Esophagus muscularis mucosa (tissue), 4 donors: ENCODE results near the gene RPL41. TPM values are rescaled to one million over a fixed set of nuclear protein-coding genes. Genes with fewer than 3 reads are reported as not detected.
A peak's percentile ranks its signal among the peaks of the same experiment; 100 is the strongest.
"Not testable (repeated sequence)": the region's sequence is repeated elsewhere in the genome, so short reads cannot be mapped to it uniquely, and the experiment has no call there.

Experiments used
- DNase-seq: peaks from one replicate; pipeline ENCODE4 v3.0.0-alpha.2; 2017; ENCODE audit errors: extremely low spot score
- H3K27ac ChIP-seq, 4 donors: fragments of 200-600 bp; sonication (generic); replicated peaks in 1 of 4; 1 replicate in 3 of 4; 2 replicates in 1 of 4; pipeline ENCODE4 v1.5.1; 2016 to 2019; ENCODE audit warnings: mild to moderate bottlenecking in 1 of 4
- H3K27me3 ChIP-seq, 4 donors: fragments of 200-600 bp; sonication (generic); one replicate each; pipeline versions ENCODE4 v1.5.1 to v1.6.0; 2016 to 2019
- H3K36me3 ChIP-seq, 4 donors: fragments of 200-600 bp; sonication (generic); one replicate each; pipeline ENCODE4 v1.5.1; 2016 to 2019
- H3K4me1 ChIP-seq, 4 donors: fragments of 200-600 bp; sonication (generic); one replicate each; pipeline ENCODE4 v1.5.1; 2016 to 2019
- H3K4me3 ChIP-seq, 4 donors: fragments of 200-600 bp; sonication (generic); 1 replicate in 2 of 4; 2 replicates in 2 of 4; pipeline ENCODE4 v1.5.1; 2016 to 2019; ENCODE audit warnings: mild to moderate bottlenecking in 4 of 4, moderate library complexity in 1 of 4
- H3K9me3 ChIP-seq, 4 donors: fragments of 200-600 bp; sonication (generic); 1 replicate in 3 of 4; 2 replicates in 1 of 4; pipeline ENCODE4 v1.5.1; 2016 to 2019
- EP300 ChIP-seq: sonication (generic); formaldehyde crosslinking; IDR thresholded peaks from one replicate; pipeline ENCODE4 v1.6.1; 2017; ENCODE audit warnings: antibody characterized with exemption
- POLR2A ChIP-seq: fragments of 450-650 bp; IDR thresholded peaks from one replicate; pipeline ENCODE4 v1.6.1; 2017; ENCODE audit warnings: antibody characterized with exemption, moderate library complexity, mild to moderate bottlenecking, low read depth
- POLR2AphosphoS5 ChIP-seq, 2 donors: sonication (generic); formaldehyde crosslinking; IDR thresholded peaks; one replicate each; pipeline ENCODE4 v1.6.1; 2017; ENCODE audit warnings: antibody characterized with exemption in 2 of 2
- WGBS: methylation state at CpG from one replicate; pipeline ENCODE4 v1.1.5; 2018; 5-methylcytosine and 5-hydroxymethylcytosine counted together
- intact Hi-C: fragments of 100-400 bp; cut with DNase I; formaldehyde crosslinking; loops from one replicate; pipeline ENCODE4 v1.15.1; 2023
- total RNA-seq, 4 donors: library from RNA; depleted of rRNA; stranded (reverse); fragments of >200 nt; gene quantifications; one replicate each; pipeline versions ENCODE4 v1.1.0 to v1.2.1, GENCODE V29; 2016
- TF ChIP-seq, protein P1 (sequence below), 3 experiments: fragments of 200-600 bp in 2 of 3; fragments of 450-650 bp in 1 of 3; sonication (generic) in 2 of 3; IDR thresholded peaks; one replicate each; pipeline ENCODE4 v1.5.1; 2017 to 2019; ENCODE audit warnings: antibody characterized with exemption in 3 of 3, mild to moderate bottlenecking in 2 of 3, moderate library complexity in 1 of 3

RPL41 gene
- total RNA-seq, 4 donors from 2014 or later: 1,962 to 4,166 (median 3,502) TPM

DNA sequence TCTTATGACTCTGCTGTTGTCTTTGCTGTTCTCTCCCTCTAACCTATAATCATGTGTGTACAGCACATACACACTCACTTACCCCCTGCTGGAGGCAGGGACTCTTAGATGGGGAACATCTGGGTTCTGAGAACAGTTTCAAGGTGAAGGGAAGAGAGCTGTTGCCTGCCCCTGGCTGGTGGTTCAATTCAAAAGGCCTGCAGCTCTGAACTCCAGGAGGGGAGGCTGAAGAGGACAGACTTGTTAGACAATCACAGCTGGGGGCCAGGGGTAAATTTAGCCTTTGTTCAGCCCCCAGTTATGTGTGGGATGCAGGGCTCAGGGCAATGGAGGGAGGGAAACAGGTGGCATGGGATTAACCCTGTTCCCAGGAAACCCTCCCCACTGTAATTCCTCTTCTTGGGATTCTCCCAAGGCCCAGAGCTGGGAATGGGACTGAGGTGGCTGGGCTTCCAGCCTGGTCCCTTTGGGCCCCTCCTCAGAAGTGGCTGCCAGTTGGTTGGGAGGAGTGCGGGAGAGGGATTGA lies 37.9 kb downstream of the RPL41 start:
- no peak overlapping the region for H3K27ac ChIP-seq
- 83% methylated on average over 1 of the region's 1 CpG for WGBS
- intact Hi-C loops: no loop called here

DNA sequence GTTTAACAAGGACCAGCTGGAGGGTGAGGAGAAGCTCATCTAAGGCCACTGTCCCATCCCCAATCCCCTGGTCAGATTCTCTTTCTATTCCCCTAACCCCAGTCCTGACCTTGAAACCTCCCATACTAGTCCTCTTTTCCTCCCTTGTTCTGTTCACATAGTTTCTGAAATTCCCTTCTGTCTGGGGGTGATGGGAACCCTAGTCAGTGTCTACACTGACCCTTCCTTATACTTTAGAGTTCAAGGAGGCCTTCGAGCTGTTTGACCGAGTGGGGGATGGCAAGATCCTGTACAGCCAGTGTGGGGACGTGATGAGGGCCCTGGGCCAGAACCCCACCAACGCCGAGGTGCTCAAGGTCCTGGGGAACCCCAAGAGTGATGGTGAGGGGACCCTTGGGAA lies 38.4 kb downstream of the RPL41 start:
- H3K27me3 ChIP-seq: no peaks in the 10 kb centered on the region
- no peak overlapping the region for H3K4me3 ChIP-seq
- TF ChIP-seq POLR2AphosphoS5 (IDR thresholded peaks at IDR 0.05) (no peak), EP300 (no peak), POLR2A (no peak)
- TF ChIP-seq, protein P1, sequence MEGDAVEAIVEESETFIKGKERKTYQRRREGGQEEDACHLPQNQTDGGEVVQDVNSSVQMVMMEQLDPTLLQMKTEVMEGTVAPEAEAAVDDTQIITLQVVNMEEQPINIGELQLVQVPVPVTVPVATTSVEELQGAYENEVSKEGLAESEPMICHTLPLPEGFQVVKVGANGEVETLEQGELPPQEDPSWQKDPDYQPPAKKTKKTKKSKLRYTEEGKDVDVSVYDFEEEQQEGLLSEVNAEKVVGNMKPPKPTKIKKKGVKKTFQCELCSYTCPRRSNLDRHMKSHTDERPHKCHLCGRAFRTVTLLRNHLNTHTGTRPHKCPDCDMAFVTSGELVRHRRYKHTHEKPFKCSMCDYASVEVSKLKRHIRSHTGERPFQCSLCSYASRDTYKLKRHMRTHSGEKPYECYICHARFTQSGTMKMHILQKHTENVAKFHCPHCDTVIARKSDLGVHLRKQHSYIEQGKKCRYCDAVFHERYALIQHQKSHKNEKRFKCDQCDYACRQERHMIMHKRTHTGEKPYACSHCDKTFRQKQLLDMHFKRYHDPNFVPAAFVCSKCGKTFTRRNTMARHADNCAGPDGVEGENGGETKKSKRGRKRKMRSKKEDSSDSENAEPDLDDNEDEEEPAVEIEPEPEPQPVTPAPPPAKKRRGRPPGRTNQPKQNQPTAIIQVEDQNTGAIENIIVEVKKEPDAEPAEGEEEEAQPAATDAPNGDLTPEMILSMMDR (IDR thresholded peaks at IDR 0.05): no peak
- no peak for DNase-seq
- 86% methylated on average over 5 of the region's 5 CpGs for WGBS
- no peaks in the 10 kb centered on the region for H3K9me3 ChIP-seq
- H3K27ac ChIP-seq: no peak overlapping the region
- peaks cover 27 to 52% (median 47%) of the 10 kb centered on the region in 4 donors for H3K4me1 ChIP-seq
- H3K36me3 ChIP-seq: peaks cover 5 to 7% (median 5%) of the 10 kb centered on the region in 4 donors
- intact Hi-C loops: no loop called here

More for the DNA sequence above, 37.9 kb downstream of the RPL41 start:
- Histone ChIP-seq H3K27me3 (no peaks in the 10 kb centered on the region), H3K4me3 (no peak overlapping the region), H3K9me3 (no peaks in the 10 kb centered on the region), H3K36me3 (peaks cover 0 to 5% (median under 1%) of the 10 kb centered on the region in 4 donors), H3K4me1 (peaks cover 25 to 47% (median 42%) of the 10 kb centered on the region in 4 donors)
- TF ChIP-seq POLR2A (no peak), EP300 (no peak), POLR2AphosphoS5 (IDR thresholded peaks at IDR 0.05) (no peak)
- TF ChIP-seq, protein P1 (IDR thresholded peaks at IDR 0.05): no peak
- no peak for DNase-seq

DNA sequence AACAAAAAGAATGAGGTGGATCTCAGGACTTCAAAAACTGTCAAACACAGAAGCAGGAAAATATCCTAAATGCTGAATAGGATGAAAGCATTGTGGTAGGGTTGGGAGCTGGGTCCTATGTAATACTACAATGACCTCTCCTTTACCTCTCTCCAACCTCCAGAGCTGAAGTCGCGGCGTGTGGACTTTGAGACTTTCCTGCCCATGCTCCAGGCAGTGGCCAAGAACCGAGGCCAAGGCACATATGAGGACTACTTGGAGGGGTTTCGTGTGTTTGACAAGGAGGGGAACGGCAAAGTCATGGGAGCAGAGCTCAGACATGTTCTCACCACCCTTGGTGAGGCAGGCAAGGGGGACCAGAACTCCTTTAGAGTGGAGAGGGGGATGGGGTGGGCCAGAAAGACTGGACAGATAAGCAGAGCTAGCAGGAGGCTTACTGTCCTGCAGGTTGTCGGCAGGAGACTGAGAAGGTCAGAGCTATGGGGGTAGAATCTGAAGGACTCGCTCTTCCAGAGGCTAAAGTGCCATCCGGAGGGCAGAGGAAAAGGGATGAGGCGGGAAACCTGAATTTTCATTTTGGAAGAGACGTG lies 38.9 kb downstream of the RPL41 start:
- Histone ChIP-seq H3K27me3 (no peaks in the 10 kb centered on the region), H3K36me3 (peaks cover 10 to 11% (median 10%) of the 10 kb centered on the region in 4 donors), H3K4me3 (no peak overlapping the region), H3K9me3 (no peaks in the 10 kb centered on the region), H3K27ac (no peak overlapping the region), H3K4me1 (peaks cover 33 to 57% (median 52%) of the 10 kb centered on the region in 4 donors)
- no peak for DNase-seq
- no peak for TF ChIP-seq POLR2A
- TF ChIP-seq, protein P1 (IDR thresholded peaks at IDR 0.05): no peak
- no peak for TF ChIP-seq POLR2AphosphoS5 (IDR thresholded peaks at IDR 0.05)
- TF ChIP-seq EP300: no peak
- intact Hi-C loops: no loop called here
- 95% methylated on average over 11 of the region's 11 CpGs for WGBS

GRCh38 chr12:56156464-56157200 lies 40.2 kb downstream of the RPL41 start:
- Histone ChIP-seq H3K36me3 (peaks cover 23 to 24% (median 23%) of the 10 kb centered on the region in 4 donors), H3K4me1 (peaks cover 40 to 59% (median 56%) of the 10 kb centered on the region in 4 donors), H3K4me3 (peak overlapping the region; percentile 66 to 98 (median 86)), H3K27ac (peak overlapping the region; percentile 93 to 98 (median 96))
- intact Hi-C loops, H3K9me3 ChIP-seq, DNase-seq, H3K27me3 ChIP-seq: not testable (repeated sequence)
- WGBS: 89% methylated on average over 21 of the region's 21 CpGs
